ENCODE results near the gene DCHS1.
A peak's percentile ranks its signal among the peaks of the same experiment; 100 is the strongest.

Gene DCHS1

DNA sequence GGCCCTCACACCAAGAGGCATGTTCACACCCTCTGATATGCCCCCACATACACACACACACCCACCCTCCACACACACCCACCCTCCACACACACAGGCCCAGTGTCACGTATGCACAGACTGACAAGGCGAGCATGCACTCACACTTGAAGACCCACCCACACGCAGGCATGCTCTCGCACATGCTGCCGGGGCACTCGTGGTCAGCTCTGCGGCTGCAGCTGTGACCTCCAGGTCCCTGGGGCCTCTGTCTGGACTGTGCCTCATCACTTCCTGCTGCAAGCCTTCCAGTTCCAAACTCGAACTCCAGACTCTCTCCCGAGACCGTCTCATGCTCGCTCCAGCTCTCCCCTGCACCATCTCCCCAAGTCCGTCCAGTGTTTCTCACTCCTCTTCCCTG lies 9.5 kb downstream of the DCHS1 start:
- DNase-seq (ENCODE audit: low spot score) = no peak

- DNase-seq (ENCODE audit: low spot score) = no peak
Observed at GRCh38 chr11:6642957-6643356, 12.7 kb downstream of the DCHS1 start.

DNA sequence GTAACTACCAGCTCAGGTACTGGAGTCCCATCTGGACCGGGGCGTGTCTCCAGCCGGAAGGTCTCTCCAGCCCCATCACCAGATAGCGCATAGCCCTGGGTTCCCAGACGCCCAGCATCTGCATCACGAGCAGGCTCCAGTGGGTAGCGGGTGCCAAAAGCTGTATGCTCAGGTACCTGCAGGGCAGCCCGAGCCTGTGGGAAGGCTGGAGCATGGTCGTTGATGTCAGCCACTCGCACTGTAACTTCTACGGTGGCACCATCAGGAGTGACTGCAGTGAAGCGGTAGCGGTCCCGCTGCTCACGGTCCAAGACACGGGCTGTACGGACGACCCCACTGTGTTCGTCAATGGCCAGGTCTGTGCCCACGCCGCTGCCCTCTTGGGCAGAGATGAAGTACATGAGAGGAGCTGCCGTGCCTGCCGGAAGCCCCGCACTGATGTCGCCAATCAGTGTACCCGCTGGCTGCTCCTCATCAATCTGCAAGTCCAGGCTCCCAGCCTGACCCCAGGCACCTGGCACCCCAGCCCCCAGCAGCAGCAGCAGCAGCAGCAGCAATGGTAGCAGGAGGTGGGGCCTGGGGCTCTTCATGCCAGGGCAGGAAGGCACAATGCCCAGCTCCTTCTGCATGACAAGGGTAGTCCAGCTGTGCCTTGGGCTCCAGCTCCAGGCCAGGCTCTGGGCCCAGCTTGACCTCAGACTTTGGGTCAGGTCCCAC lies 14.5 kb downstream of the DCHS1 start:
- DNase-seq (ENCODE audit: low spot score) = no peak

- DNase-seq (ENCODE audit: low spot score) = no peak
Observed at GRCh38 chr11:6640036-6640984, 15.3 kb downstream of the DCHS1 start.

DNA sequence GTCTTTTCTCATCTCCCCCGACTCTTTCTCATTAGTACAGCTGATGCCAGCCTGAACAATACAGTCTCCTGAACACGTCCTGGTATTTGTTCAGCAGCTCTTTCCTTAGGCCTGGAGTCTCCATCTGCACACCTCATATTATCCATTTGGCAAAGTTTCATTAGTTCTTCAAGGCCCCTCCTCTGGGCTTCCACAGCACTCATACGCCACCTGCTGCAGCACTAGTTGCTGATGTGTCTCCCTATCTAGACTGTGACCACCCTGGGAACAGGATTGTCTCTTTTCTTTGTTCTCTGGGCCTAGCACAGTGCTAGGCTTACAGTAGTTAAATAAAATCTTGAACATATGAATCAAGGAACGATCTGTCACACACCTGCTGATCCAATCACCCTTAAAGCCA lies 17.2 kb downstream of the DCHS1 start:
- no peak for DNase-seq (ENCODE audit: low spot score)

DNA sequence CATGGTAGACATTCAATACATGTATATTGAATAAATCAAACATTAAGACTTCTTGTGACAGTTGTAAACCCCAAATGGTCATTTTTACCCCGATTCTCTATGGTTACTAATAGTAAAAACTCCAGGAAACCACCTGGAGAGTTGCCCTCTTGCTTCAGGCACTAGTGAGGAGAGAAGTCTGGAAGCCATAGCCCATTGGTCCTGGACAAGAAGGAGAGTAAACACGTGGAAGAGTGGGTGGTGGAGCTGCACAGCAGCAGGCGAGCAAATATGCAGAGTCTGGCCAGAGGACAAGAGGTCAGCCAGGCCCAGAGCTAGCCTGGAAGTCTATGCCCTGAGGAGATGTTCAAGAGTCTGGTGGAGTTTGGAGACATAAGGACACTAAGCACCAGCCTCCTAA lies 17.7 kb downstream of the DCHS1 start:
- no peak for DNase-seq (ENCODE audit: low spot score)

DNA sequence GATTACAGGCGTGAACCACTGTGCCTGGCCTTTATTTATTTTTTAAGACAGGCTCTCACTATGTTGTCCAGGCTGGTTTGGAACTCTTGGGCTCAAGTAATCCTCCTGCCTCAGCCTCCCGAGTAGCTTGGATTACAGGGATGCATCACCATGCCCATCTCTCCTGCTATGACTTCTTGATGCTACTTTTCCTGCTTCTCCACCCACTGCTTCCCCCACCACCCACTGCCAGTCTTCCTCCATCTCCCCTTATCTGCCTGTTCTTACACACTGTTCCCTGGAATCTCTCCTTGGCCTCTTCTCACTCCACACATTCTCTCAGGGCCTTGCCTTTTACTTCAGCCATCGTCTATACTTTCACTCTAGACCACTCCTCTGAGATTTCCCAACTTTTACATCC lies 19.1 kb downstream of the DCHS1 start:
- DNase-seq (ENCODE audit: low spot score) = no peak

- no peak for DNase-seq (ENCODE audit: low spot score)
Observed at GRCh38 chr11:6635082-6635932, 20.3 kb downstream of the DCHS1 start.

- DNase-seq (ENCODE audit: low spot score) = no peak
Observed at GRCh38 chr11:6634534-6634933, 21.1 kb downstream of the DCHS1 start.

GRCh38 chr11:6633422-6634408 lies 21.9 kb downstream of the DCHS1 start:
- no peak for DNase-seq (ENCODE audit: low spot score)

- DNase-seq (ENCODE audit: low spot score) = no peak
Observed at GRCh38 chr11:6632116-6633073, 23.2 kb downstream of the DCHS1 start.

DNA sequence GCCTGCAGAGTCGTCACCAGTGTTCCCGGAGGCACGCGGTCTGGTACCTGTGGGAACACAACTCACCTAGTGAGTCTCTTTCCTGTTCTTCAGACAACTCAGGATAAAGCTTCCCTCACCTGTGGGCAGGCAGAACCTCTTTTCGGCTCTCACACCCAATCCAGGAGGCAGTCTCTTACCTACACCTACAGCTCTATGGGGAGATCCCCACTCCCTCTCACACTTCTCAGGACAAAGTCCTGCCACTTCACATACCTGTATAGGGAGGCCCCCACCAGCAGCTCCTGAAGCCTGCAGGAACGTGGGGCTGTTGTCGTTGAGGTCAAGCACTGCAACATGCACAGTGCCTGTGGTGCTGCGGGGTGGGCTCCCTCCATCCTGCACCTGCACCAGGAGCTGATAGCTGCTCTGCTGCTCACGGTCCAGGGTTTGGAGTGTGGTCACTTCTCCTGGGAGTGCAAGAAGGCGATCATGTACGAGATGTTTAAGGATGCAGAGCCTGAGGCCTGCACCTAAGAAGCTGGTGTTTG lies 24.2 kb downstream of the DCHS1 start:
- no peak for DNase-seq (ENCODE audit: low spot score)

DNA sequence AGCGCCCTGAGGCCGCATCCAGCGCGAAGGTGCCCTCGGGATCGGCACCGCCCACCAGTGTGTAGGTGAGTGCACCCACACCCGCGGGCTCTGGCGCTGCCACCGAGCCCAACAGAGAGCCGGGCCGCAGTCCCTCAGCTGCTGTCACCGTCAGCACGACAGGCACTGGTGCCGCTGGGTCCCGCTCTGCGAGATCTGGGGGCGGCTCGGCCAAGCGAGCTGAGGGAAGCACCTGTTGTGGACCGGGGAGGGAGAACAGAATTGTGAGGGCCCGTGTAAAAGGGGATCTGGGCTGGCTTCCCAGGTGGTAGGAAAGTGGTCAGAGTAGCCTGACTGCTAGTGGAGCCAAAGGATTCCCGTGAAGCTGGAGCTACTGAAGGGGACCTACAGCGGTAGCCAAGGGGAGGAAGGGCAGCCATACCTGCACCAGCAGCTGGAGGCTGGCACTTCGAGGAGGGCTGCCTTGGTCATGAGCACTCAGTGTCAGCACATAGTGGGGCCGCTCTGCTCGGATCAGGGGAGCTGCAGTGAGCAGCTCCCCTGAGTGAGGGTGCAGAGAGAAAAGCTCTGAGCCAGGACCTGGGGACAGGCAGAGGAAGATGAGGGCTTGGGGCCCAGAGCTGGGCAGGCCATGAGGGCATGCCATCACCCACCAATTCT lies 24.8 kb downstream of the DCHS1 start:
- DNase-seq (ENCODE audit: low spot score) = no peak

DNA sequence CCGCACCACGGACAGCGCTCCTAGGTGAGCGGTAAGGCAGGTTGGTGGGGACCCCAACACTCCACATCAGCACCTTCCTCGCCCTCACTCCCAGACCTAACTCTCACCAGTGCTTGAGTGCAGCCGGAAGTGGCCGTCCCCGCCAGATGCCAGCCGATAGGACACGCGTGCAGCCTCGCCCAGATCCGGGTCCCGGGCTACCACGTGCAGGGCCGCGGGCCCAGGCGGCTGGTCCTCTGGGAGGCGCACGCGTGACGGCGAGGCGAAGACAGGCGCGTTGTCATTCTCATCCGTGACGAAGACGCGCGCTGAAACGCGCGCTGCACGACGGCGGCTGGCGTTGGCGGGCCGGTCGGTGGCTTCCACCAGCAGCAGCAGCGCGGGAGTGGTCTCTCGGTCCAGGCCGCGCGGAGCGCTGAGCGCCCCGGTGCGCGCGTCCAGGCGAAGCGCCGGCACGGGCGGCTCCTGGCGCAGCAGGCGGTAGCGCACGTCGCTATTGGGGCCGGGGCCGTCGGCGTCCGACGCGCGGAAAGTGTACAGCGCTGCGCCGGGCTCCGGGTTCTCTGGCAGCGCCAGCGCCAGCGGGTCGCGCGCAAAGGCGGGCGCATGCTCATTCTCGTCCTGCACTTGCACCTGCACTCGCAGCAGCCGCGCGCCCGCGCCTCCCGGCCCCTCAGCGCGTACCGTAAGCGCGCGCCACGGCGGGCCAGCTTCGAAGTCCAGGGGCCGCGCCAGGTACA lies 25.5 kb downstream of the DCHS1 start:
- no peak for DNase-seq (ENCODE audit: low spot score)

DNA sequence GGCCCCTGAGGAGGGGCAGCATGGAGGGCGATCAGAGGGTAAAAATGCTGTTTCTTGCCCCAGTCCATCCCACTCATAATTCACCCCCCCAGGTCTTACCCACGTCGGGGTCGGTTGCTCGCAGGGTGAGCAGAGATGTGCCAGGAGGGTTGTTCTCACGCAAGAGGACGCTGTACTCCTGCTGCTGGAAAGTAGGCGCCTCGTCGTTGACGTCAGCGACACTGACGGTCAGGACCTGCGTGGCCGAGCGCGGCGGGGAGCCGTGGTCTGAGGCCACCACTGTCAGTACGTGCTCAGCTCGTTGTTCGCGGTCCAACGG lies 26.1 kb downstream of the DCHS1 start:
- DNase-seq (ENCODE audit: low spot score) = no peak

DNA sequence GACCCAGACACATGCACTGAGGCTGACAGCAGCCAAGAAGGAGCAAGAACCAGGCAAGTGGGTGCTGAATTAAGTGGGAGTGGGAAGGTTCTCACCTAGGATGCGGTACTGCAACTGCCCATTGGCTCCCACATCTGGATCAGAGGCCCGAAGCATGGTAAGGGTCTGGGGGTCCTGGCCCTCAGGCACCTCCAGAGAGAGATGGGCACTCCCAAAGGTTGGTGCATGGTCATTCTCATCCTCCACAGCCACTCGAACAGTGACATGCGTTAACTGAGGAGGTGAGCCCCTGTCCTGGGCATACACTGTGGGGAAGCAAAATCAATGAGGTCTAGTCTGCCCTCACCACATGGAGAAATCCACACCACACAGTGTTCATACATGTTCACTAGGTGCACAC lies 27.1 kb downstream of the DCHS1 start:
- DNase-seq (ENCODE audit: low spot score) = no peak

- peak; percentile 52 for DNase-seq (ENCODE audit: low spot score)
Observed at GRCh38 chr11:6627762-6628241, 27.8 kb downstream of the DCHS1 start.

DNA sequence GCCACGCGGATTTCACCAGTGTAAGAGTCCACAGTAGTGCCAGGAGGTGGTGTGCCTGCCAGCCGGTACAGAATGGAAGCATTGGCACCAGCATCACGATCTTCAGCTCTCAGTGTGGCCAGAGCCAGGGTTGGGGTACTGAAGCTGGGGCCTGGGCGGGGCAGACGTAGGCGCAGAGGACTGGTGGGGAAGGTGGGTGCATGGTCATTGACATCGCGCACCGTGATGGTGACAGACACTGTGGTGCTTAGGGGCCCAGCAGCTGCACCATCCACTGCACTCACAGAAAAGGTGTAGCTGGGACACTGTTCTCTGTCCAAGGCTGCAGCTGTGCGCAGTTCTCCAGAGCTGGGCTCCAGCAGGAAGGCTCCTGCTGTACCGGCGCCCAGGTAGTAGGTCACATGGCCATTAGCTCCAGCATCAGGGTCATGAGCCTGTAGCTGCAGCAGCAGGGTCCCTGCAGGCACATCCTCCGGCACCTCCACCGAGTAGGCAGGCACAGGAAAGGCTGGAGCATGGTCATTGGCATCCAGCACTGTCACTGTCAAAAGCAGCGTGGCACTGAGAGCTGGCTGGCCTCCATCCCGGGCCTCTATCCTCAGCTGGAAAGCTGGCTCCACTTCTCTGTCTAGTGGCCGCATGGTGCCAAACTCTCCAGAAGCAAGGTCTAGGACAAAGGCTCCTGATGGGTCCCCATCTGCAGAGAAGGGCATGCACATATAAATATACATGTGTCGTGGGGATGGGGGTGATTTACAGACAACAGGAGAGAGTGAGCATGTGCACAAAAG lies 28.4 kb downstream of the DCHS1 start:
- DNase-seq (ENCODE audit: low spot score) = no peak

Measured in germinal center (tissue), 1 donor.